GM19240 (cell line): ENCODE results near the gene DIP2C.
"Not testable (repeated sequence)": the region's sequence is repeated elsewhere in the genome, so short reads cannot be mapped to it uniquely, and the experiment has no call there.

Experiments used
- DNase-seq: peaks from one replicate; pipeline ENCODE4 v3.0.0; 2011; ENCODE audit warnings: low spot score; ENCODE audit not compliant: insufficient read length

DIP2C gene

GRCh38 chr10:361203-362081, 328.0 kb downstream of the DIP2C start:
- no peak for DNase-seq

- no peak for DNase-seq
Measured at GRCh38 chr10:360653-361052, 328.8 kb downstream of the DIP2C start.

GRCh38 chr10:359762-360161, 329.7 kb downstream of the DIP2C start:
- no peak for DNase-seq

- DNase-seq = no peak
Measured at GRCh38 chr10:359093-359492, 330.4 kb downstream of the DIP2C start.

- no peak for DNase-seq
Measured at GRCh38 chr10:357201-357950, 332.1 kb downstream of the DIP2C start.

- no peak for DNase-seq
Measured at GRCh38 chr10:356452-356851, 333.0 kb downstream of the DIP2C start.

- DNase-seq = no peak
Measured at GRCh38 chr10:354901-355617, 334.4 kb downstream of the DIP2C start.

- DNase-seq = no peak
Measured at GRCh38 chr10:352476-353235, 336.8 kb downstream of the DIP2C start.

GRCh38 chr10:351770-352334, 337.6 kb downstream of the DIP2C start:
- DNase-seq = no peak

- DNase-seq = no peak
Measured at GRCh38 chr10:350981-351501, 338.4 kb downstream of the DIP2C start.

- no peak for DNase-seq
Measured at GRCh38 chr10:349081-349480, 340.4 kb downstream of the DIP2C start.

GRCh38 chr10:348456-348855, 341.0 kb downstream of the DIP2C start:
- DNase-seq = no peak

GRCh38 chr10:347774-348173, 341.7 kb downstream of the DIP2C start:
- DNase-seq = not testable (repeated sequence)

GRCh38 chr10:347190-347589, 342.3 kb downstream of the DIP2C start:
- DNase-seq = not testable (repeated sequence)

- DNase-seq = no peak
Measured at GRCh38 chr10:344582-345200, 344.8 kb downstream of the DIP2C start.

GRCh38 chr10:343231-344220, 345.9 kb downstream of the DIP2C start:
- no peak for DNase-seq

GRCh38 chr10:341081-341740, 348.3 kb downstream of the DIP2C start:
- DNase-seq = no peak

- no peak for DNase-seq
Measured at GRCh38 chr10:340646-341045, 348.8 kb downstream of the DIP2C start.
